Muscle of arm (tissue), 12 donors: ENCODE results near the gene AQP1. TPM values are rescaled to one million over a fixed set of nuclear protein-coding genes. Genes with fewer than 3 reads are reported as not detected.

Experiments
- DNase-seq: peaks from one replicate; pipeline ENCODE4 v3.0.0-alpha.2; 2013
- polyA plus RNA-seq, 12 donors: library from polyadenylated mRNA; unstranded; fragments of 120-200 nt; gene quantifications; one replicate each; pipeline ENCODE4 v1.2.1, GENCODE V29; 2013; ENCODE audit not compliant: insufficient read length in 12 of 12

AQP1 gene
- polyA plus RNA-seq, 12 donors: 76.8 to 135 (median 91.9) TPM; not detected in 1

- DNase-seq: no peak
Observed at GRCh38 chr7:30905078-30906012, 6.3 kb upstream of the AQP1 start.

GRCh38 chr7:30906014-30906413, 5.6 kb upstream of the AQP1 start:
- no peak for DNase-seq

- no peak for DNase-seq
Observed at GRCh38 chr7:30906515-30907240, 5.0 kb upstream of the AQP1 start.

- no peak for DNase-seq
Observed at GRCh38 chr7:30907527-30908267, 4.0 kb upstream of the AQP1 start.

GRCh38 chr7:30908681-30909080, 3.0 kb upstream of the AQP1 start:
- DNase-seq: no peak

- DNase-seq: no peak
Observed at GRCh38 chr7:30909431-30909830, 2.2 kb upstream of the AQP1 start.

- DNase-seq: no peak
Observed at GRCh38 chr7:30910411-30911073, 1.1 kb upstream of the AQP1 start.

- no peak for DNase-seq
Observed at GRCh38 chr7:30911133-30911532, 520 bp upstream of the AQP1 start.

GRCh38 chr7:30912021-30912730, 523 bp downstream of the AQP1 start:
- DNase-seq: no peak

- no peak for DNase-seq
Observed at GRCh38 chr7:30912731-30912985, 1.0 kb downstream of the AQP1 start.

GRCh38 chr7:30912986-30913811, 1.5 kb downstream of the AQP1 start:
- DNase-seq: no peak

GRCh38 chr7:30913821-30914515, 2.3 kb downstream of the AQP1 start:
- DNase-seq: no peak

GRCh38 chr7:30914596-30914995, 2.9 kb downstream of the AQP1 start:
- DNase-seq: no peak

- DNase-seq: no peak
Observed at GRCh38 chr7:30915005-30915601, 3.5 kb downstream of the AQP1 start.

- DNase-seq: no peak
Observed at GRCh38 chr7:30915751-30916150, 4.1 kb downstream of the AQP1 start.

GRCh38 chr7:30916255-30916654, 4.6 kb downstream of the AQP1 start:
- no peak for DNase-seq

- no peak for DNase-seq
Observed at GRCh38 chr7:30916767-30917166, 5.1 kb downstream of the AQP1 start.

GRCh38 chr7:30917216-30917893, 5.7 kb downstream of the AQP1 start:
- DNase-seq: no peak

GRCh38 chr7:30918676-30919075, 7.0 kb downstream of the AQP1 start:
- DNase-seq: no peak
